SW 1271 (cell line): Measurements from ENCODE around the gene ULBP2.

ENCODE experiments used
- DNase-seq, 2 experiments: peaks; one replicate each; lab custom pipeline; 2025; lab: John Stamatoyannopoulos, UW

Gene ULBP2, protein sequence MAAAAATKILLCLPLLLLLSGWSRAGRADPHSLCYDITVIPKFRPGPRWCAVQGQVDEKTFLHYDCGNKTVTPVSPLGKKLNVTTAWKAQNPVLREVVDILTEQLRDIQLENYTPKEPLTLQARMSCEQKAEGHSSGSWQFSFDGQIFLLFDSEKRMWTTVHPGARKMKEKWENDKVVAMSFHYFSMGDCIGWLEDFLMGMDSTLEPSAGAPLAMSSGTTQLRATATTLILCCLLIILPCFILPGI

DNA sequence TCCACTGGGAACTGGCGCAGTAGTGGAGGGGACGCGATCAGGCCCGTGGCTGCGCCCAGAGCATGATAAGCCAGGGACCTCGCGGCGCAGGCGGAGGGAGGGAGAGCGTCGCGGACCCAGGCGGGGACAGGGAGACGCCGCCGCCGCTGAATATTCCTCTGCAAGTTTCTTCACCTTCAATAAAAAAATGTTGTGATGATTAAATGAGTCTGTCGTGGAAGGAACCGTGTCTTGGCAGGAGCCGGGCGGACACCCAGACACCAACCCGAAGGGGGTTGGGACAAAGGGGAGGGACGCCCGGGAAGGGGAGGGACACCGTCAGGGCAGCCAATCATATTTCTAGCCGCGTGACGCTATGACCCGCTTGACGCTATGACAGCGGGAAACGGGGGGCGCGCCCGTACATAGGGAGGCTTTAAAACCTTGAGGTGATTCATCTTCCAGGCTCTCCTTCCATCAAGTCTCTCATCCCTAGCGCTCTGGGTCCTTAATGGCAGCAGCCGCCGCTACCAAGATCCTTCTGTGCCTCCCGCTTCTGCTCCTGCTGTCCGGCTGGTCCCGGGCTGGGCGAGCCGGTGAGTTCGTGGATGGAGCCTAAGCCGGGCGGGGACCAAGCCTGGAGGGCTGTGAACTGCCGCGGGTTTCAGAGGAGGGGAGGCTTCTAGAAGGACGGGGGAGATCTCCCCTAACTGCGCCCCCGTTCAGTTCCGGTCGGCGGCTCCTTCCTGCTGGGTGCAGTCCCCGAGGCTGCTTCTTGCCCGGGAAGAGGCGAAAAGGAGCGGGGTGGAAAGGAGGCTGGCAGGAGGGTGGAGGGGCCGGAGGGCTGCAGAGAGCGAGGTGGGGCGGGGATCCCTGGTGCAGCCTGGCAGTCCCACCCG lies at the start of gene ULBP2:
Gene ULBP2, plus strand, starts transcription at position 432 of the 878 bp plus-strand sequence. Its CDS starts 59 bp downstream, at position 491.
- peak; percentile 92 for DNase-seq

DNA sequence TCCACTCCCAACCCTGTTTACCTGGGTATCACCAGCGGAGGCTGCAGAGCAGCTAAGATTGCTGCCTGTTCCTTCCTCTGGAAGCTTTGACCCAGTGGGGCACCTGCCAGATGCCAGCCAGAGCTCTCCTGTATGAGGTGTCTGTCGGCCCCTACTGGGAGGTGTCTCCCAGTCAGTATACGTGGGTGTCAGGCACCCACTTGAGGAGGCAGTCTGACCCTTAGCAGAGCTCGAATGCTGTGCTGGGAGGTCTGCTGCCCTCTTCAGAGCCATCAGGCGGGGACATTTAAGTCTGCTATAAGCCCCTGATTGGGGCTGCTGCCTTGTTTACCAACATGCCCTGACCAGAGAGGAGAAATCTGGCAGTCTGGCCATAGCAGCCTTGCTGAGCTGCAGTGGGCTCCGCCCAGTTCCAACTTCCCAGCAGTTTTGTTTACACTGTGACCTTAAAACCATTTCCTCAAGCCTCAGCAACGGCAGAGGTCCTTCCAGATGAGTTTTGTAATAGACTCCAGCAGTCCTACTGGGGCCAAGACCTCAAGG lies 46.7 kb upstream of the ULBP2 start:
- peak in 1 of 2 experiments; percentile 53 for DNase-seq

DNA sequence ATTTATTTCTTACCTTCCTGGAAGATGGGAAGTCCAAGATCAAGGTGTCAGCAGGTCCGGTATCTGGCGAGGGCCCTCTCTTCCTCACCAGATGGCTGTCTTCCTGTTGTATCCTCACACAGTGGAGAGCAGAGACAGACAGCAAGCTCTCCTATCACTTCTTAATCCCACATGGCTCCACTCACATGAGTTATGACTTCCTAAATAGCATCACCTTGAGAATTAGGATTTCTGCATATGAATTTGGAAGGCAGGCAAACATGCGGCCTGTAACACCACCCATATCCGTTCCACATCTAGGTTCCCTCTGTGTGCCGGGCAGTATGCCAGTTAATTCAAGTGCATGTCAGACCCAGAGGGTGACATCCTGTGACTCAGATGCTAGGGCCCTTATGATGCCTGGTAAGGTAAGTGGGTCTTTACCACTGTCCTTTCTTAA lies 46.0 kb upstream of the ULBP2 start:
- peak; percentile 80 to 90 for DNase-seq

DNA sequence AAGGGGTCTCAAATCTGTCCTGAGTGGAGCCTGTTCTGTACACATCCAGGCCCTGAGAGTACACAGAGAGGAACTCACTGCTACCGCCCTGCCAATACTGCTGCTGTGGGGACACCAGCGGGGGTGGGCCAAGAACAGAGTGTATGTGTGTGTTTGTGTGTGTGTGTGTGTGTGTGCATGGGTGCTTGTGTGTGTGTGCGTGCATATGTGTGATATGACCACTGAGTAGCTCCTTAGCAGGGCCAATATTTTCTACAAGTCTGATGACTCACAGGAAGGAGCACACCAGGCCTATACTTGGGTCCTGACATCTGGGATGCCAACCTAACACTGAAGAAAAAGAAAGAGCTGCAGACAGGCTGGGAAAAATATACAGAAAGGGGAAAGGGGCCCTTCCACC lies 45.3 kb upstream of the ULBP2 start:
- peak in 1 of 2 experiments; percentile 59 for DNase-seq

DNA sequence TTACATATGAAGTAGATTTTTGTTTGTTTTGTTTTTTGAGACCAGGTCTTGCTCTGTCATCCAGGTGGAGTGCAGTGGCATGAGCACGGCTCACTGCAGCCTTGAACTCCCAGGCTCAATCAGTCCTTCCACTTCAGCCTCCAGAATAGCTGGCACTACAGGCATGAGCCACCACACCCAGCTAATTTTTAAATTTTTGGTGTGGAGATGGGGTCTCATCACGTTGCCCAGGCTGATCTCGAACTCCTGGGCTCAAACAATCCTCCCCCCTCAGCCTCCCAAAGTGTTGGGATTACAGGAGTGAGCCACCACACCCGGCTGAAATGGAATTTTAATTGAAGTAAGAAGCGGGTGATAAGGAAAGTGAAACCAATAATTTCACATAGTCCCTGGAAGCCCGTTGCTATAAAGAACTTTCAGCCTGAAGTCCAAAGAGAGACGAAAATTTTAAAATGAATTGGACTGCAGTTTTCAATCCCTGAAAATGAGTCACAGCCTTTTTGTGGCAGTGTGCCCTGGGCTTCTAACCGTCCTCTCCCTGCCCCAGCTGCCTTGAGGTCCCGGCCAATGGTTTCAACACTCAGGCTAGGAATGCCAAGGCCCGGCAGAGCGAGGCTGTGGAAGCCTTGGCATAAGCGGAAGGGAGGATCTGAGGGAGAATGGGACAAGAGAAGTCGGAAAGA lies 44.7 kb upstream of the ULBP2 start:
- DNase-seq: peak; percentile 14 to 53

DNA sequence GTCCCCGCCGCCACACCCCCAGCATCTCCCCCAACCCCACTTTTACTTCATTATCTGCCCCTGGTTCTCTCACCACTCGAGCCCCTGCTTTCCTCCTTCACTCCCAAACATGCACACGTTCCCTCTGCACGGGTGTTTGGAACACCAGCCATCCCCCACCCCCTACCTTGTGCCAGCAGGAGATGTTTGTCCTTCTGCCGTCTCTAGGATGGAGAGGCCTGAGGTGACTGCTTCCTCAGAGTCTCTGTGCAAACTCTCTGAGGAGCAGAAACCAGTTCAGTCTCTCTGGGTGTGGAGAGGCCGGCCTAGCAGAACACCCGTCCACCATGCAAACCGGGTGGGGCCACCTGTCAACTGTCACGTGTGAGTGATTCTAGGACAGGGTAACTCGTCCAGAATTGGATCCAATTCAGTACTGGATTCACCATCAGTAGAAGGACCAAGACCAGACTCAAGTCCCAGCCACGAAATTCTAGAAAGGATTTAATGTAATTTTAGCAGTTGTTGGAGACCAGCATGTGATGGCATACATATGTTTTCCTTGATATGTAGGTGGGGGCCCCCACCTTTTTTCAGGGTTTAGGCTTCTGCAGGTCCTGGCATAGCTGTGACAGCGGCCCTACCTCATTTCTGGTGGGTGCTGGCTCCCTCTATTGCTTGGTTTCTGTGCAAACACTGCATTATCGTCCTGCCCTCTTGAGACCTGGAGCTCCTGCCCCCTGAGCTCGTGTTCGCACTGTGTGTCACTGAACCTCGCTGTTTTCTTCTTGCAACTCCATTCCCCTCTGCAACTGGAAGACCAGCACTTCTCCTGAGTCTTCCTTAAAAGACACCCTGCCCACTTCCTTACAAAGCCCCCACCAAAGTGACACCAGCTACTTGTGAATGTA lies 43.7 kb upstream of the ULBP2 start, which contains the start of gene RAET1E:
Gene RAET1E, minus strand, starts transcription at position 259 of the 890 bp plus-strand sequence. CDS start 7,212 bp downstream, outside the sequence.
- DNase-seq: peak in 1 of 2 experiments; percentile 20

DNA sequence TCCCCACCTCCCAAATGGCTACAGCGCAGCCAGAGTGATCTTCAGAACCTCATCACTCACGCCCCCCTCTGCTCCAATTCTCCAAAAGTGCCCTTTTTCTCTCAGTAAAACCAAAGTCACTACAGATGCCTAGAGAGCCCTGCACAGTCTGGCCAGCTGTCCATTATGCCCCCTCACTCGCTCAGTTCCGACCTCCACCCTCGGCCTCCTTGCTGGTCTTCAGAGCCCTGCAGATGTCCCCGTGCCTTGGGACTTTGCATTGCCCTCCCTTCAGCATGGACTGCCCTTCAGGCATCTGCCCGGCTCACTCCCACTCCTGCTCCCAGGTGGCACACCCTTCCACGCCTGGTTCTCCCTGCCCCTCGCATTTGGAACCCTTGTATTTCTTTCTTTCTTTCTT lies 42.8 kb upstream of the ULBP2 start:
- no peak for DNase-seq

DNA sequence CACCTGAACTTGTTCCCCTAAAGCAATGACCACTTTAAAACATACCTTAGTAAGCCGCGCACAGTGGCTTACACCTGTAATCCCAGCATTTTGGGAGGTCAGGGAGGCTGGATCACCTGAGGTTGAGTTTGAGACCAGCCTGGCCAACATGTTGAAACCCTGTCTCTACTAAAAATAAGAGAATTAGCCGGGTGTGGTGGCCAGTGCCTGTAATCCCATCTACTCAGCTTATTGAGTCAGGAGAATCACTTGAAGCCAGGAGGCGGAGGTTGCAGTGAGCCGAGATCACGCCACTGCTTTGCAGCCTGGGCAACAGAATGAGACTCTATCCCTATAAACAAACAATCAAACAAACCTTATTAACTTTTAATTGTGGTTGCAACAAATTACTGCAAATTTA lies 42.3 kb upstream of the ULBP2 start:
- no peak for DNase-seq

DNA sequence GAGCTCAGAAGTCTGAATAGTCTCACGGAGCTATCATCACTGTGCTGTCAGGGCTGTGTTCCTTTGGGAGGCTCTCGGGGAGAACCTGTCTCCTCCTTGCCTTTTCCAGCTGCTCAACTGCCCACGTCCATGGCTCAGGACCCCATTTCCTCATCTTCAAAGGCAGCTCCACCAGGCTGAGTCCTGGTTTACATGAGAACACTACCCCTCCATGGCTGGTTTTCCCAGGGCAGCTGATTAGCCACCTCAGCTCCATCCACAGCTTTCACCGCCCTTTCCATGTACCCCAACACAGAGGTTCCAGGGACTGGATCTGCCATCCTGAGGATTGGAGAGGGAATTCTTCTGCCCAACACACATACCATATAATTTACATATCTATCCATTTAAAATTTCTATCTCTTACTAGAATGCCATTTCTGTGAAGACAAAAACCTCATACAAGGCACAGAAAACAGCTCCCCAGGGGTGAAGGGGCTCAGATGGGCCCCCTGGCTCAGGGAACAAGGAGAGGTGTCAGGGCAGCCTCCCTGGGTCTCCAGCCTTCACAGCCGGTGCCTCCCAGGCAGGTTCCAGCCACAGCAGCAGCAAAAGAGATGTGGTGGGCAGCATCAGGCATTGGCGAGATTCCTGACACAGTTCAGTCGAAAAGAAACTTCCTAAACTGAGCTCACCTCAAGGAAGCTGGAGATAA lies 41.7 kb upstream of the ULBP2 start:
- DNase-seq: no peak

DNA sequence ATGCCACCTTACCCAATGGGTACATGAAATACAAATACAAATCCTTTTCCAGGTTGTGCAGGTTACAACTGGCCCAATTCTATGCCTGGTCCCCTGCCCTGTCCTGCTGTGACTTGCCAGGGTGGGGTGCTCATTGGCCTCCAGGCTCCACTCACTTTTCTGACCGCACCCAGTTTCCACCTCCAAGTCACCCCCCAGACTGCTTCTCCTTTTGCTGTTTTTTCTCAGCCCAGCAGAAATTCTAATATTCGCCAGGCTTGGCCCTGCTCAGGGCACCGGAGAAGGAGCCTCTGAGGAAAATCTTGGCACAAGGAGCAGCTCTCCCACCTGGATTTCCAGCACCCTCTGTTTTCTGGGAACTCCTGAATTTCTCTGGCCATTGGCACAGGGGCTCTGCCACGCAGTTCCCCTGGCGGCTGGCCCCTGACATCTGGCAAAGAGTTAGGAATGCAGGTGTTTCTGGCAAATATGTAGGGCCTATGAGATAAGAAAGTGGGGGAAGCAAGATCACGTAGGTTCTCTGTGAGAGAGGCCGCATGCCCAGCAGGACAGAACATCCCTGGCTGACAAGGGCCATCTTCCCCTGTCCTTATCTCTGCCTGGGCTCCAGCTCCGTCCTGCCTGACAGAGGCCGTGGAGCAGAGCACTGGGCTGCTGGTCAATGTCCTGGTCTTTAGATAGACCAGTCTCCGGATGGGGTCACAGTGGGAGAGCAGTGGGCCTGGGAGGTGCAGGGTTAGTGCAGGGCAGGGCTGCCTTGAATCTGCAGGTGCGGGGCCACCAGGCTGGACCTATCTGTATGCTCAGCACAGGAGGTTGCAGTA lies 41.0 kb upstream of the ULBP2 start:
- DNase-seq: no peak

DNA sequence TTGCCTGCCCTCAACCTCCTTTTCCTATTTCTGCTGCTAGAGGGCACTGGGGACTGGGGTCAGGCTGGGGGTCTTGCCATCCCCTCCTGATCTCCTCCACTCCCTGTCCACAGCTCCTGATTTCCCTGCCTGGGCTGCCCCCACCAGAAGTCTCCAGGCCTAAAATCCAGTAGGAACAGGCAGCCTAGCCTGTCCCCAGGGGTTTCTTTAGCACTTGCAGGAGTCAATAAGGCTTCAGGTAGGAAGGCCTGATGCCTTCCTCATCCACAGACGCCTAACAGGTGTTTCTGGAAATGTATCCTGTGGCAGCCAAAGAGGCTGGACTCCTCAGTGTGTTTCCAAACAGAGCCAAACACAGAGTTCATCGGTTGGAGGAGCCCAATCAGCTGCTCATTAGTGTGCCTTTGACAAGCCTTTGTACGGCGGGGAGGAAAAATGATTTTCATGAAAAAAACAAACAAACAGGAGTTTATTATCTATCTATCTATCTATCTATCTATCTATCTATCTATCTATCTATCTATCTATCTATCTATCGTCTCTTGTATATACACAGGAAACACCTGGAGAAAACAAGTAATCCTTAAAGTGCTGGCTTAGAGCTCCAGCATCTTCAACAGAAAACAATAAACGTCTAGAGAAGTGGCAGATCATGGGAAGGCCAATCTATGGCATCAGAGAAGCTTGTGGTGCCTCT lies 40.2 kb upstream of the ULBP2 start:
- DNase-seq: no peak

DNA sequence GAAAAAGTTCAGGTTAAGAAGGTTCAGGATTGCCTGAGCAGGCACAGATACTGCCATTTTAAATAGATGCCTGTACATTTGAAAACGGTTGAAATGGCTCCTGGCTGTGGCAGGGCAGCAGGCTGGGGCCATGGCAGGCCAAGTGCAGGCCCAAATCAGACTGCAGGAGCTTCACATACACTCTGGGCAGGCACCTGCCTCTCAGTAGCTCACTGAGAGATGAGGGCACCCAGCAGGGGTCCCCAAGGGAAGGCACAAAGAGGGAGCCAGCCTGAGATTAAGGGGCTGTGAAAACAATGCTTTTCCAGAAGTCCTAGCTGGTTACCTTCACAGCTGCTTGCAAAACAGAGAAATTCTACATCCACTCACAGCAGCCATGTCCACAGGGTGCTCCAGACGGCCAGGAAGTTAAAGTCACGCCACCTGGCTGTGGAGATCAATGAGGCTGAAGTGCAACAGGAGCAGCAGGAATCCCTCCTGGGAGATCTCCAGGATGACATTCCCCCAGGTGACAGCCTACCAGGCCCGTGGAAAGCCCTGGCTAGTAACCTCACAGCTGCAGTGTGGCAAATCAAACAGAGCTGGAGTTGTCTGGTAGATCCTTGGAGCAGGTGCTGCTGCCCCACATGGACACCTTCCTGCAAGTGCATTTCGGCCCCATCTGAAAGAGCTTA lies 37.7 kb upstream of the ULBP2 start:
- no peak for DNase-seq

DNA sequence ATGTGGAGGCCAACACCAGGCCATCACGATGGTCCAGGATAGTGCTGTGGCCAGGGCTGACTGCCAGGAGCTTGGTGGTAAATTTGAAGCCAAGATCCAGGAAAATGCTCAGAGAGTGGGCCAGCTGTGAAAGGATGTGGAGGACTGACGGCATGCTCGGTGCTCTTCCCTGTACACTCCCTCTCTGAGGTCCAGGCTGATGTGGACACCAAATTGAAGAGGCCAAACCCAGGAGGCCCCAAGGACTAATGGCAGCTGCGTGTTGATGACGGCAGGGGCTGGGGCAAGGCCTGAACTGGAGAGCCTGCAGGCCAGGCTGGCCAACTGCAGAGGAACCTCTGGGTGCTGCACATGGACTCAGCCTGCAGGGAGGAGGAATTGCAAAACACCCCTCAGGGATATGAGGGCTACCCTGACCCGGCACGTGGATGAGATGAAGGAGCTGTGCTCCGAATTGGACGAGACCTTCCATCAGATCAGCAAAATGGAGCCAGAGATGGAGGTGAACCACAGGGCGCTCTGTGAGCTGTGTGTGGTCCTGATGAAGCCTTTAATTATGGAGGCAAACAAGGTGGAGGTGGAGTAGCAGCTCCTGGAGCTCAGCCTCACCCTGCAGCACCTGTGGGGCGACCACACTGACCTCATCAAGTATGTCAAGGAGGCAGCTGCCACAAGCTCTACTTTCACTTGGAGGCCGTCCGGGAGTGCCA lies 37.0 kb upstream of the ULBP2 start:
- DNase-seq: no peak

DNA sequence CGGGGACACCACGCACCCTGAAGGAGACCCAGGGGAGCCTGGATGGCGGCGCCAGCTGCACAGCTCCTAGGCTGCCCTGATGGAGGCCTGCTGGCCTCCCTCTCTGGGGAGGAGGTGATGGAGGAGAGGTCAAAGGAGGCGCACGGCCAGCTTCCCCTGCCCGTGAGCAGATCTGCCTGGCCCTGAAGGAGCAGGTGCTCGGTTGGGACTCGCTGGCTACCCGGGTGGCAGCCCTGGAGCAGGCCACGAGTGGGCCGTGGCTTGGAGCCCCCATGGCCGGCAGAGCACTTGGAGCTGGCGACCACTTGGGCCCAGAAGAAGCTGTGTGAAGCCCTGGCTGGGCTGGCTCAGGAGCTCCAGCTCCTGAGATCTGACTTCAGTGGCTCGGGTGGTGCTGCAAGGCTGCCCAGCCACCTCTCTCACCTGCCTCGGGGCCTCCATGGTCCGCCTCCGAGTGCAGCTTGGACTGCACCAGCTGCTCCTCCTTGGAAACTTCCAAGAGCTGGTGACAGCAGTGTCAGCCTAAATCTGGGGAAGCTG lies 36.4 kb upstream of the ULBP2 start:
- DNase-seq: no peak

DNA sequence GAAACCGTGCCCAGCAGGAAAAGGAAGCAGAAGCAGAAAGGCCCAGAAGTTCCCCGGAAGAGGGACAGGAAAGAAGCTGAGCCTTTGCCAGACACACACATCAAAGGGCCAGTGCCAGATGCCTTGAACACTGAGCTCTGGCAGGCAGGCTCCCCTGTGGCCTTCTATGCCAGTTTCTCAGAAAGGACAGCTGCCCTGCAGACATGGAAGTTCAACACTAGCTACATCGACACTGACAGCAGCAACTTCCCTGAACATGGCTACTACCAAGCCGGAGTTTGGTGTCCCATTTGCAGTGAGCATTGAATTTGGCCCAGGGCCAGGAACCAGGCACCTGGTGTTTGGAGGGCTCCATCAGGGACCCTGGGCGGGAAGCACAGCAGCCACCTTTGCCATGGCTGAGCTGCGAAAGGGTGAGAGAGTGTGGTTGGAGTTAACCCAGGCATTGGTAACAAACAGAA lies 35.9 kb upstream of the ULBP2 start:
- DNase-seq: no peak

DNA sequence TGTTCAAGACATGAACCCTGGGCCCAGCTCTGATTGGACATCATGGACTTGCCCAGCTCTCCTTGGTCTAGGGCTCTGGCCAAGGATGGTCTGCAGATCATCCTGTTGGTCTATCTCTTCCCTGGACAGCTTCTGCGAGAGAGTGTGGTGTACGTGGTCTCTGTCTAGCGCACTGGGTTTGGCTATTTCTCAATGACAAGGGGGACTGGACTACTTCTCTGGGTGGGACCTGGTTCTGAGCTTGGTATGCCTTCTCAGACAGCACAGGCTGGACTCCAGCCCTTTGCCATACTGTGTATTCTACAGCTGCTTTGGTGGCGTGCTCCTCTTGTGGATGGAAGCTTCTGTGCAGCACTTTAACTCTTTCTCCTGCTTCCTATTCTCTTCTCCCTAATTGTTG lies 35.4 kb upstream of the ULBP2 start:
- no peak for DNase-seq

DNA sequence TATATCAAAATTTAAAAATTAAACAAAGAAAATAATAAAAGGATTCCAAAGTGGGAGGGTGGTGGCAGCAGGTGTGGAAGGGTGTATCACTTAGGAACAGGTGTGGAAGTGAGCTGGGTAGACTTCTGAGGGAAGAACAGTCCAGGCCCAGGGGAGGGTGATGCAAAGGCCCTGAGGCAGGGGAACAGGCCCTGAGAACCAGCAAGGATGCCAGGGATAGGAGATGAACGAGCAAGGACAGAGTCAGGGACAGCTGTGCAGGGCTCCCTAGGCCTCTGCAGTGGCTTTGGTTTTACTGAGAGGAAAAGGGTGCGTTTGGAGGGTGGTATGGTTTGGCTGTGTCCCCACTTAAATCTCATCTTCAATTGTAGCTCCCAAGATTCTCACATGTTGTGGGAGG lies 34.5 kb upstream of the ULBP2 start:
- DNase-seq: no peak
